Measurements from ENCODE around the gene HMCN2.

Gene HMCN2

DNA sequence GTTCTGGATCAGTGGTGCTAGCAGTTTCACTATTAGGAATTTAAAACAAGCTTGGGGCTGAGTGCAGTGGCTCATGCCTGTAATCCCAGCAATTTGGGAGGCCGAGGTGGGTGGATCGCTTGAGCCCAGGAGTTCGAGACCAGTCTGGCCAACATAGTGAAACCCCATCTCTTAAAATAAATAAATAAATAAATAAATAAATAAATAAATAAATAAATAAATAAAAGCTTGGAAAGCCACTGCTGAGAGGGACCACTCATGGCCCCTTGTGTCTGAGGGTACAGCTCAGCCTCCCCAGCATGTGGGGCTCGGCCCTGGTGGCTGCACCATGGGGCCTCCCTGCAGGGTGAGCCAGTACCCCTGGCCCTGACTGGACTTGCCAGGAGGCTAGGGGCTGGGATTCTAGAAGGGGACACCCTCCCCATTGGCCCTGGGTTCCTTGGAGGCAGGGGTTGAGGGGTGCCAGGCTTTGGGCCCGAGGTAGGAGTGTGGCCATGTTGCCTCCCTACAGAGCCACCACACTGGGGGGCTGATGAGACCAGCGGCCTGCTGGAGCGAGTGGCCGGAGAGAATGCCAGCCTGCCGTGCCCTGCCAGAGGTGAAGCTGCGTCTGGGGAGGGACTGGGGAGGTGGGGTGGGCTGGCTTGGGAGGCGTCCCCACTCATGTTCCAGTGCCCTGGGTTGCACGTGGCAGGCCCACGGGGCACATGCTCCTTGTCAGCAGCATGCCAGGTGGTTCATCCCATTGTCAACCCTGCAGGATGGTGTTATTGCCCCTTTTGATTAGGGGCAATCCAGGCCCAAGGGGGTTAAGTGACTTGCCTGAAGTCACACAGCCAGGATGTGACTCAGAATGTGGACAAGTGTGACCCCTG, 76.5 kb downstream of the HMCN2 start:
- in situ Hi-C loops (cut with MboI; ENCODE audit: low sequenced_read_pairs): no loop called here

- in situ Hi-C loops (cut with MboI; ENCODE audit: low sequenced_read_pairs): no loop called here
Measured at GRCh38 chr9:130342714-130343085, 77.1 kb downstream of the HMCN2 start.

GRCh38 chr9:130343445-130343918, 77.9 kb downstream of the HMCN2 start:
- in situ Hi-C loops (cut with MboI; ENCODE audit: low sequenced_read_pairs): no loop called here

DNA sequence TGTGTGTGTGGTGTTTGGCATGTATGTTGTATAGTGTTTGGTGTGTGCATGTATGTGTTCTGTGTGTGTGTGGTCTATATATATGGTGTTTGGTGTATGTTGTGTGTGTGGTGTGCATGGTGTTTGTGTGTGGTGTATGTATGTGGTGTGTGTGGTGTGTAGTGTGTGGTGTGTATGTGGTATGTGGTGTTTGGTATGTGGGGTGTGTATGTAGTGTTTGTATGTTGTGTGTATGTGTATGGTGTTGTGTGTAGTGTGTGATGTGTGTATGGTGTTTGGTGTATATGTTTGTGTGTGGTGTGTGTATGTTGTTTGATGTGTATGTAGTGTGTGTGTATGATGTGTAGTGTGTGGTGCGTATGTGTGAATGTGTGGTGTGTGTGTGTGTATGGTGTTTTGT, 78.8 kb downstream of the HMCN2 start:
- in situ Hi-C loops (cut with MboI; ENCODE audit: low sequenced_read_pairs): no loop called here

DNA sequence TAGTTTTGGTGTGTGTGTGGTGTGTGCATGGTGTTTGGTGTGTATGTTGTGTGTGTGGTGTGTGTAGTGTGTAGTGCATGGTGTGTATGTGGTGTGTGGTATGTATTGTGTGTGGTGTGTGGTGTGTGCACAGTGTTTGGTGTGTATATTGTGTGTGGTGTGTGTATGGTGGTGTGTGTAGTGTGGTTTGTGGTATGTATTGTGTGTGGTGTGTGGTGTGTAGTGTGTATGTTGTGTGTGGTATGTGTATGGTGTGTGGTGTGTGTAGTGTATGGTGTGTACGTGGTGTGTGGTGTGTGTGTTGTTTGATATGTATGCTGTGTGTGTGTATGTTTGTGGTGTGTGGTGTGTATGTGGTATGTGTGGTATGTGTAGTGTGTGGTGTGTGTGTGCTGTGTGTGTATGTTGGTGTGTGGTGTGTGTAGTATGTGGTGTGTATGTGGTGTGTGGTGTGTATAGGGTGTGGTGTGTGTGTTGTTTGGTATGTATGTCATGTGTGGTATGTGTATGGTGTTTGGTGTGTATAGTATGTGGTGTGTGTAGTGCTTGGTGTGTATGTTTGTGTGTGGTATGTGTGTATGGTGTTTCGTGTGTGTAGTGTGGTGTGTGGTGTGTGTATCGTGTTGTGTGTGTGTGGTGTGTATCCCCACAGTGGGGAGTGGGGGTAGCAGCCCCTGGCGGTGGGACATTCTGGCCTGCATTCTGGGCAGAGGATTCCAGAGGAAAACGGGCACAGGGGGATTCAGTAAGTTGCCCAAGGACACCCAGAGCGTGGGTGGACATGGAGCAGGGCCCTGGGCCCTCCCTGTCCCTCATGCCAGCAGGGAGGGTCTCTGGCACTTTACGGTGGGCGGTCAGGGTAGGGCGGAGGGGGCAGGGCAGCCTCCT, 79.7 kb downstream of the HMCN2 start:
- in situ Hi-C loops (cut with MboI; ENCODE audit: low sequenced_read_pairs): no loop called here

DNA sequence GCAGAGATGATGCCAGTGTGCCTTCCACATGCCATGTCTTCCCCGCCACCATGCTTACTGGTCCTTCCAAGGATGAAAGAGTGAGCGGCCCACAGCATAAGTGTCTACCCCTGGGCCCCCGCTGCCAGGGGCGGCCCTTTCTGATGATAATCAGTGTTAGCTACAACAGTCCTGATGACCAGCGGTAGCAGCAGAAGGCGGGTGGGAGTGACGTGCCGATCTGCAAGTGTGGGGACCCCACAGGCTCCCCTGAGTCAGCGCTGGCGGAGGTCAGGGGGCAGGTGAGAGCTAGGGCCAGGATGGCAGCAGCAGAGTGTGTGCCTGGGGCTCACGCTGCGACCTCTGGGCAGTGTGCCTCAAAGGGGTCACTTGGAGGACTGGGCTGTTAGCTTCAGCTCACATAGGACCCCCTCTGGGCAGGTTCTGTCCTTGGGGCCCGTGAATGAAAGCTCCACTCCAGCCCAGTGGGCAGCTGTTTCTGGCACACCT, 80.4 kb downstream of the HMCN2 start:
- in situ Hi-C loops (cut with MboI; ENCODE audit: low sequenced_read_pairs): no loop called here

DNA sequence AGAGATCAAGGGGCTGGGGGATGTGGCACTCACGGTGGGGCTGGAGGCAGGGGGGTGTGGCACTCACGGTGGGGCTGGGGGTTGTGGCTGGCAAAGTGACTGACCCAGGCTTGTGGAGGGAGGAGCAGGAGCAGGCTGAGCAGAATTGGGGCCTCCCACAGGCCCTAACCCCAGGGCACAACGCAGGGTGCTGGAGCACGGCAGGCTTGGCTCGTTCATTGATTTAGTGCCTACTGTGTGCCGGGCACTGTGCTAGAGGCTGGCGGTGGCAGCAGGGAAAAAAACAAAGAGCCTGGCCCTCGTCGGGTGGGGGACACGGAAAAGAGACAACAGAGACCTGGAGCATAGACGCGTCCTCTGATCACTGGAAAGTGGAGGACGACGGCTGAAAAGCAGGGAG, 80.9 kb downstream of the HMCN2 start:
- in situ Hi-C loops (cut with MboI; ENCODE audit: low sequenced_read_pairs): no loop called here

- in situ Hi-C loops (cut with MboI; ENCODE audit: low sequenced_read_pairs): no loop called here
Measured at GRCh38 chr9:130347036-130347435, 81.5 kb downstream of the HMCN2 start.

GRCh38 chr9:130347931-130348330, 82.4 kb downstream of the HMCN2 start:
- in situ Hi-C loops (cut with MboI; ENCODE audit: low sequenced_read_pairs): no loop called here

- in situ Hi-C loops (cut with MboI; ENCODE audit: low sequenced_read_pairs): no loop called here
Measured at GRCh38 chr9:130348341-130348740, 82.8 kb downstream of the HMCN2 start.

- in situ Hi-C loops (cut with MboI; ENCODE audit: low sequenced_read_pairs): no loop called here
Measured at GRCh38 chr9:130348881-130349280, 83.3 kb downstream of the HMCN2 start.

- in situ Hi-C loops (cut with MboI; ENCODE audit: low sequenced_read_pairs): no loop called here
Measured at GRCh38 chr9:130349398-130349797, 83.8 kb downstream of the HMCN2 start.

DNA sequence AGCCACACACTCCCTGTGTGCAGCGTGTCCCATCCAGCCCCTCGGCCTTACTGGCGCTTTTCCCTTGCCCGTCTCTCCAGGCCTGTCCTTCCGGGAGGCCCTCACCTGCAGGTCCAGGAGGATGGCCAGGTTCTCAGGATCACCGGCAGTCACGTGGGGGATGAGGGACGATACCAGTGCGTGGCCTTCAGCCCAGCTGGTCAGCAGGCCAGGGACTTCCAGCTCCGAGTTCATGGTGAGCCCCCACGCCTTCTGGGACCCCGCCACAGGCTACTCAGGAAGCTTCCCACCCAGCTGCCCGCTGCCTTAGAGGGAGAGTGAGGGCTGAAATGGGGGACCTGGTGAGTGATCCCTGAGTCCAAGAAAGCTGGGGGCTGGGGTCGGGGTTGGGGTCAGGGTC, 85.8 kb downstream of the HMCN2 start:
- in situ Hi-C loops (cut with MboI; ENCODE audit: low sequenced_read_pairs): no loop called here

DNA sequence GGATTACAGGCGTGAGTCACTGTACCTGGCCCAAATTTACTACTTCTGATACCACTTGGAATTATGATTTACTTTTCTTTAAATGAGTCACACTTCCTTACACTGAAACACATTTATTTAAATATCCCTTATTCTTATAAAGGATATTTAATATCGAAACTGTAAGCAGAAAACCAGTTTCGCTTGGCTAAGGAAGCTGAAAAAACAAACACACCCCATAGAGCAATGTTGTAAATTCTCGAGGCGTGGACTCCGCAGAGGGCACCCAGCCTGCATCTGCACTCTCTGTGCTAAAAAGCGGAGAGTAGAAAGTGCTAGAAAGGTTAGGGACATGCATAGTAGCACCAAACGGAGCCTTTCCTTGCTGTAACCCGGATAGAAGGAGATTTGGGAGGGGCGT, 86.5 kb downstream of the HMCN2 start:
- in situ Hi-C loops (cut with MboI; ENCODE audit: low sequenced_read_pairs): no loop called here

DNA sequence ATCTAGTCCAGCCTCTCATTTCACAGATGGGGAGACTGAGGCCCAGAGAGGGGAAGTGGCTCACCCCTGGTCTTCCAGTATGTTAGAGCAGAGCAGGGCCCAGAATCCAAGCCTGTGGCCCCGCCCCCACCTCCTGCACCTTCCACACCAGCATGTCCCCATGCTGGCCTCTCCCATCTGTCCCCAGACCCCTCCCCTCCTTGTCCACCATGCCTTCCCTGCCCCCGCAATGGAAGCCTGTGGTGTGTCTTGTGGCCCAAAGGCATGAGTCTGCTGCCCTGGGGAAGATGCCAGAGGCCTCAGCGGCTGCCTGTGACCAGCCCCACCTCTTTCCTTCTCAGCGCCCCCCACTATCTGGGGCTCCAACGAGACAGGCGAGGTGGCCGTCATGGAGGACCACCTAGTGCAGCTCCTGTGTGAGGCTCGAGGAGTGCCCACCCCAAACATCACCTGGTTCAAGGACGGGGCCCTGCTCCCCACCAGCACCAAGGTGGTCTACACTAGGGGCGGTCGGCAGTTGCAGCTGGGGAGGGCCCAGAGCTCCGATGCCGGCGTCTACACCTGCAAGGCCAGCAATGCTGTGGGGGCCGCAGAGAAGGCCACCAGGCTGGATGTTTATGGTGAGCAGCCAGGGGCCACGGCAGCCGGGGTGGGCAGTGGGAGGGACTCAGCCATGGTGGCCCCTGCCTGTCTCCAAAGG, 87.2 kb downstream of the HMCN2 start:
- in situ Hi-C loops (cut with MboI; ENCODE audit: low sequenced_read_pairs): no loop called here

DNA sequence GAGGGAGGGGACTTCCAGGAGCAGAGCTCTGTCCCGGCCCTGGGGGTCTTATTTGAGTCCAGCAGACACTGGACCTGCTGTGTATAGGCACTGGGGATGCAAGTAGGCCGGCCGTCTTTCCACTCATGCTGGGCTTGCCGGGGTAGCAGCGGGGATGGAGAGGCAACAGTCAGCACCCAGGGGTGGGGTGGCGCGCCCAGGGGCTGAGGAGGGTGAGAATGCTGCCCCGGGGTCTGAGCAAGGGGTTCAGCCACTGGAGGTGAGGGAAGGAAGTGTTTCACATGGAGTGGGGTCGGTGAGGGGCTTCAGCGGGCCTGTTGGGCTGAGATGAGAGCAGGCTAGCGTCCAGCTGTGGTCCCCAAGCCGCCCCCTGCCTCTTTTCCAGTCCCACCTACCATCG, 88.8 kb downstream of the HMCN2 start:
- in situ Hi-C loops (cut with MboI; ENCODE audit: low sequenced_read_pairs): no loop called here

GRCh38 chr9:130354806-130355205, 89.2 kb downstream of the HMCN2 start:
- in situ Hi-C loops (cut with MboI; ENCODE audit: low sequenced_read_pairs): no loop called here

DNA sequence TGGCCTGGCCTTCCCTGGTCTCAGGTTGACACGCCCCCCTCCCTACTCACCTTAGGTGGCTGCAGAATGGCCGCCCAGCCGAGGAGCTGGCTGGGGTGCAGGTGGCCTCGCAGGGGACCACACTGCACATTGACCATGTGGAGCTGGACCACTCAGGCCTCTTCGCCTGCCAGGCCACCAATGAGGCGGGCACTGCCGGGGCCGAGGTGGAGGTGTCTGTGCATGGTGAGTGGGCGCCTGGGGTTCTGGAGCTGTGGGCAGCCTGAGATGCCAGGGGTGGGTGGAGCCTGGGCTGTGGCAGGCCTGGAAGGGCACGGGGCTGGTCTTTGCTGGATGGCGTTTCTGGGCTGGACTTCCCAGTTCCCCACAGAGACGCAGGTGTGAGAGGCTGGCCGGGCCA, 90.5 kb downstream of the HMCN2 start:
- in situ Hi-C loops (cut with MboI; ENCODE audit: low sequenced_read_pairs): no loop called here

- in situ Hi-C loops (cut with MboI; ENCODE audit: low sequenced_read_pairs): no loop called here
Measured at GRCh38 chr9:130356877-130357584, 91.5 kb downstream of the HMCN2 start.

- in situ Hi-C loops (cut with MboI; ENCODE audit: low sequenced_read_pairs): no loop called here
Measured at GRCh38 chr9:130358928-130359327, 93.4 kb downstream of the HMCN2 start.
